SK-N-MC (cell line): ENCODE measurements around the gene ZNF423.

Experiments
- EZH2 ChIP-seq: fragments of 200-600 bp; sonication (generic); IDR thresholded peaks from one replicate; pipeline ENCODE4 v1.6.1; 2017; ENCODE audit warnings: antibody characterized with exemption
- POLR2AphosphoS5 ChIP-seq: IDR thresholded peaks from 2 replicates; pipeline ENCODE4 v1.6.1; 2012; ENCODE audit warnings: mild to moderate bottlenecking, low read depth, low read length, borderline replicate concordance

DNA sequence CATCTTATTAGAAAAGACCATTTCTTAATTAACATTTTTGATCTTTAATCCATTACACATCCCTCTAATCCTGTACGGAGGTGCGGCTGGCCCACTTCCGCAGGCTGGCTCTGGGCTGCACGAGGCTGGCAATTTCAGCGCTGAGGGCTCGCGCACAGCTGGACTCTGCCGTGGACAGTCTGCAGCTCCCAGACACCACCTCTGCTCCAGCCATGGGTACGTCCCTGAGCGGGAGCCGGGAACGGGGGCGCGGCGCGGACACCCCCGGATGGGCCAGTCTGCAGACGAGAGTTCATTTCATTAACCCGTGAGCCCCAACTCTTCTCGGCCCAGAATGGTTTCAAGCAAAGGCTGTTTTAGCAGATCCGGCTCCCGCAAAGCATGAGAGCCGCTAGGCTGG is 87.9 kb downstream of the ZNF423 start:
- no peak for TF ChIP-seq EZH2
- TF ChIP-seq POLR2AphosphoS5 = no peak
